IMR-90 (cell line): ENCODE data around the gene TLR1. TPM values are rescaled to one million over a fixed set of nuclear protein-coding genes. Genes with fewer than 3 reads are reported as not detected.
A peak's percentile ranks its signal among the peaks of the same experiment; 100 is the strongest.

ENCODE experiments used
- ATAC-seq: fragments of 200-7000 bp; cut with Tn5 transposase; 2 replicates; pipeline ENCODE4 v1.9.1; 2020; ENCODE audit warnings: low read depth, mild to moderate bottlenecking, moderate library complexity
- BruUV-seq: library from RNA; stranded (reverse); fragments of 400-500 nt; replicated peaks from 2 replicates; lab custom pipeline; 2021; lab: Mats Ljungman, UMichigan
- CTCF ChIA-PET: fragments of 300-600 bp; formaldehyde crosslinking; extraction: SDS; loops from one replicate; lab custom pipeline; 2021; ENCODE audit warnings: antibody characterized with exemption; lab: Yijun Ruan, JAX
- POLR2A ChIA-PET: fragments of 300-600 bp; sonication (Branson Sonifier 250); formaldehyde crosslinking; loops from one replicate; lab custom pipeline; 2022; ENCODE audit warnings: antibody characterized with exemption; ENCODE audit not compliant: unreplicated experiment; lab: Charles Lee
- DNase-seq: peaks from one replicate; pipeline ENCODE4 v3.0.0; 2013
- H2AFZ ChIP-seq: replicated peaks from 2 replicates; pipeline ENCODE3; 2013; ENCODE audit warnings: low read length, mild to moderate bottlenecking; ENCODE audit not compliant: poor library complexity
- H2AK5ac ChIP-seq: 2 replicates; pipeline ENCODE4 v1.6.1; 2013; ENCODE audit warnings: low read depth, low read length, inconsistent platforms
- H2AK9ac ChIP-seq: replicated peaks from 2 replicates; pipeline ENCODE3; 2013; ENCODE audit warnings: mild to moderate bottlenecking, low read depth, low read length, moderate library complexity; ENCODE audit not compliant: poor library complexity
- H2BK120ac ChIP-seq: 2 replicates; pipeline ENCODE4 v1.6.1; 2013; ENCODE audit warnings: low read depth, low read length, inconsistent platforms
- H2BK15ac ChIP-seq: 3 replicates; pipeline ENCODE4 v1.6.1; 2013; ENCODE audit warnings: low read depth, low read length, inconsistent platforms
- H2BK20ac ChIP-seq: 2 replicates; pipeline ENCODE4 v1.6.1; 2013; ENCODE audit warnings: low read depth, mild to moderate bottlenecking, inconsistent platforms, low read length, moderate library complexity
- H2BK5ac ChIP-seq: 2 replicates; pipeline ENCODE4 v1.6.1; 2013; ENCODE audit warnings: mild to moderate bottlenecking, low read depth, low read length, inconsistent platforms; ENCODE audit not compliant: poor library complexity, severe bottlenecking
- H3K14ac ChIP-seq: replicated peaks from 2 replicates; pipeline ENCODE4 v1.6.1; 2013; ENCODE audit warnings: low read depth, low read length, inconsistent platforms
- H3K18ac ChIP-seq: 2 replicates; pipeline ENCODE4 v1.6.1; 2013; ENCODE audit warnings: low read depth, low read length, control low read depth
- H3K23ac ChIP-seq: 2 replicates; pipeline ENCODE4 v1.6.1; 2013; ENCODE audit warnings: low read depth, low read length, inconsistent platforms
- H3K27ac ChIP-seq: 2 replicates; pipeline ENCODE4 v1.5.1; 2013; ENCODE audit warnings: mild to moderate bottlenecking, control low read depth, low read length; ENCODE audit not compliant: insufficient read depth
- H3K27me3 ChIP-seq: 2 replicates; pipeline ENCODE4 v1.6.1; 2013; ENCODE audit warnings: low read length; ENCODE audit not compliant: control insufficient read depth, insufficient read depth
- H3K36me3 ChIP-seq: 2 replicates; pipeline ENCODE4 v1.6.1; 2013; ENCODE audit warnings: low read length, mixed read lengths; ENCODE audit not compliant: control insufficient read depth, insufficient read depth
- H3K4ac ChIP-seq: 2 replicates; pipeline ENCODE4 v1.6.1; 2013; ENCODE audit warnings: low read depth, low read length, inconsistent platforms
- H3K4me1 ChIP-seq: 2 replicates; pipeline ENCODE4 v1.6.1; 2013; ENCODE audit warnings: low read length, mixed read lengths; ENCODE audit not compliant: control insufficient read depth, insufficient read depth
- H3K4me2 ChIP-seq: 2 replicates; pipeline ENCODE4 v1.6.1; 2013; ENCODE audit warnings: low read depth, mild to moderate bottlenecking, control low read depth, low read length, moderate library complexity
- H3K4me3 ChIP-seq: 2 replicates; pipeline ENCODE4 v1.5.1; 2013; ENCODE audit warnings: low read depth, mild to moderate bottlenecking, control low read depth, low read length, moderate library complexity; ENCODE audit not compliant: insufficient read depth
- H3K56ac ChIP-seq: 2 replicates; pipeline ENCODE4 v1.6.1; 2013; ENCODE audit warnings: low read length, inconsistent platforms; ENCODE audit not compliant: insufficient read depth; ENCODE audit errors: extremely low read depth
- H3K79me1 ChIP-seq, 2 experiments: 2 replicates each; pipeline ENCODE4 v1.6.1; 2013; ENCODE audit warnings: low read length in 2 of 2, inconsistent platforms in 1 of 2, low read depth in 1 of 2
- H3K9ac ChIP-seq: 2 replicates; pipeline ENCODE4 v1.6.1; 2013; ENCODE audit warnings: low read depth, low read length, control low read depth
- H3K9me1 ChIP-seq: 2 replicates; pipeline ENCODE4 v1.6.1; 2013; ENCODE audit warnings: low read length, inconsistent platforms; ENCODE audit not compliant: insufficient read depth
- H3K9me3 ChIP-seq: 2 replicates; pipeline ENCODE4 v1.6.1; 2013; ENCODE audit warnings: low read length; ENCODE audit not compliant: control insufficient read depth, insufficient read depth
- H4K20me1 ChIP-seq: 2 replicates; pipeline ENCODE4 v1.6.1; 2013; ENCODE audit warnings: low read length, inconsistent platforms; ENCODE audit not compliant: insufficient read depth
- H4K5ac ChIP-seq: 2 replicates; pipeline ENCODE4 v1.6.1; 2013; ENCODE audit warnings: mild to moderate bottlenecking, low read depth, low read length, control low read depth
- H4K8ac ChIP-seq, 2 experiments: 2 replicates each; pipeline ENCODE4 v1.6.1; 2013; ENCODE audit warnings: low read depth in 2 of 2, low read length in 2 of 2, control low read depth in 1 of 2, inconsistent platforms in 1 of 2
- H4K91ac ChIP-seq: 2 replicates; pipeline ENCODE4 v1.6.1; 2013; ENCODE audit warnings: low read depth, low read length, inconsistent platforms; ENCODE audit not compliant: insufficient read depth
- MAZ ChIP-seq: IDR thresholded peaks from 2 replicates; pipeline ENCODE4 v1.6.1; 2012; ENCODE audit warnings: low read depth, mild to moderate bottlenecking, low read length, improper control_type of control experiment, moderate library complexity, borderline replicate concordance
- MXI1 ChIP-seq: IDR thresholded peaks from 2 replicates; pipeline ENCODE4 v1.6.1; 2012; ENCODE audit warnings: low read depth, mild to moderate bottlenecking, low read length, moderate library complexity, borderline replicate concordance
- RFX5 ChIP-seq: IDR thresholded peaks from 2 replicates; pipeline ENCODE4 v1.8.0; 2012; ENCODE audit warnings: low read depth, mild to moderate bottlenecking, low read length, moderate library complexity
- SMC3 ChIP-seq: fragments of 150-350 bp; IDR thresholded peaks from 2 replicates; pipeline ENCODE4 v1.6.1; 2016; ENCODE audit warnings: low read depth, mild to moderate bottlenecking, antibody characterized with exemption, low read length, moderate library complexity
- WGBS, 2 experiments: methylation state at CpG; one replicate each; pipeline versions ENCODE4 v1.1.5 to v1.1.7; 2013; ENCODE audit warnings: missing lambda C conversion rate in 2 of 2; ENCODE audit not compliant: insufficient read length in 1 of 2; ENCODE audit errors: extremely low coverage in 2 of 2; 5-methylcytosine and 5-hydroxymethylcytosine counted together
- dilution Hi-C: fragments of 300-500 bp; cut with HindIII; formaldehyde crosslinking; loops from one replicate; pipeline ENCODE4 v1.14.3; 2018; ENCODE audit warnings: low sequenced_read_pairs; ENCODE audit not compliant: unreplicated experiment
- in situ Hi-C: fragments of 300-500 bp; cut with MboI; formaldehyde crosslinking; loops from 3 replicates; pipeline ENCODE4 v1.14.3; 2019; ENCODE audit warnings: low sequenced_read_pairs, inconsistent platforms, mixed read lengths
- intact Hi-C: fragments of 100-400 bp; cut with micrococcal nuclease; formaldehyde crosslinking; loops from 2 replicates; pipeline ENCODE4 v1.10.0; 2022
- polyA plus RNA-seq, 3 experiments: library from polyadenylated mRNA; depleted of rRNA; stranded (reverse); fragments of >200 nt; gene quantifications; 2 replicates each; pipeline ENCODE4 v1.2.3, GENCODE V29; 2012; ENCODE audit warnings: low replicate concordance in 1 of 3
- total RNA-seq: library from RNA; depleted of rRNA; stranded (reverse); fragments of >200 nt; gene quantifications from 2 replicates; pipeline ENCODE4 v1.2.3, GENCODE V29; 2012
- TF ChIP-seq, protein P1 (sequence below): fragments of 150-350 bp; IDR thresholded peaks from 2 replicates; pipeline ENCODE4 v1.6.1; 2017; ENCODE audit warnings: mild to moderate bottlenecking, antibody characterized with exemption, low read length, low read depth
- TF ChIP-seq, protein P2 (sequence below): fragments of 150-350 bp; IDR thresholded peaks from 2 replicates; pipeline ENCODE4 v1.6.1; 2016; ENCODE audit warnings: low read depth, mild to moderate bottlenecking, low read length, moderate library complexity, borderline replicate concordance

Gene TLR1
- total and polyA plus RNA-seq, 2 of the 4 experiments (the other 2 are of a cell fraction) = 0.24 to 1.1 TPM

DNA sequence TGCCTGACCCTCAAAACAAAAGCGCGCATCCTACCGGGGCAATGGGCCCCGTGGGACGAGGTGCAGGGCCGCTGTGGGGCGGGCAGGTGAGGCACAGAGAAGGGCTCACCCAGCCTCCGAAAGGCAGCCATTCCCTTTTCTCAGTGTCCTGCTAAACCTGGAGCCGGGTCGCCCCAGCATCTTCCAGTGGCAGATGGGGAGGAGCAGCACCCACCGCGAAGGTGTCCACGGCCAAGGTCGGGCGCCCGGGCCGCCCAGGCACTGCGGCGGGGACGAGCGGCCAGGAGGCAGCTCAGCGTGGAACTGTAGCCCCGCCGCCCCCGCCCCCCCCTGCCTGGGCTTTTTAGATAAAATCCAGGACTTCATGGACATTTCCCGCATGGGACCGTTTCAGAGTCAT lies 19.2 kb upstream of the TLR1 start:
- Histone ChIP-seq H3K27ac (no peak overlapping the region), H3K14ac (no peak overlapping the region), H2BK120ac (0 out of 2 replicates have a peak overlapping the region, but pooled peaks have one; percentile 21), H3K9ac (no peak overlapping the region), H3K9me3 (0 out of 2 replicates have a peak, but pooled peaks cover 4% of the 10 kb centered on the region), H2AK9ac (no peak overlapping the region), H2BK15ac (no peak overlapping the region), H3K23ac (no peak overlapping the region), H4K8ac (no peak overlapping the region), H2AK5ac (no peak overlapping the region), H4K20me1 (no peaks in the 10 kb centered on the region), H3K79me1 (no peaks in the 10 kb centered on the region), H3K36me3 (no peaks in the 10 kb centered on the region), H3K27me3 (no peaks in the 10 kb centered on the region), H3K4me1 (peaks cover 7% of the 10 kb centered on the region), H3K56ac (no peak overlapping the region), H2BK20ac (no peak overlapping the region), H3K18ac (no peak overlapping the region), H2AFZ (no peak overlapping the region), H3K9me1 (no peaks in the 10 kb centered on the region), H3K4me3 (no peak overlapping the region), H4K91ac (no peak overlapping the region), H4K5ac (no peak overlapping the region), H3K4ac (no peak overlapping the region), H3K4me2 (no peak overlapping the region), H2BK5ac (no peak overlapping the region)
- WGBS, 2 experiments = 88% methylated on average over 9 of the region's 27 CpGs; no CpG with 5 or more reads in 1 of the 2 experiments
- no peak for DNase-seq
- dilution Hi-C loops (no loop called here), intact Hi-C loops (no loop called here), in situ Hi-C loops (no loop called here)
- BruUV-seq = no TSS peak
- ChIA-PET POLR2A (no interaction called here), CTCF (no interaction called here)
- no peak for ATAC-seq
- TF ChIP-seq RFX5 (no peak), MAZ (no peak), MXI1 (no peak), SMC3 (no peak)
- TF ChIP-seq, protein P1, sequence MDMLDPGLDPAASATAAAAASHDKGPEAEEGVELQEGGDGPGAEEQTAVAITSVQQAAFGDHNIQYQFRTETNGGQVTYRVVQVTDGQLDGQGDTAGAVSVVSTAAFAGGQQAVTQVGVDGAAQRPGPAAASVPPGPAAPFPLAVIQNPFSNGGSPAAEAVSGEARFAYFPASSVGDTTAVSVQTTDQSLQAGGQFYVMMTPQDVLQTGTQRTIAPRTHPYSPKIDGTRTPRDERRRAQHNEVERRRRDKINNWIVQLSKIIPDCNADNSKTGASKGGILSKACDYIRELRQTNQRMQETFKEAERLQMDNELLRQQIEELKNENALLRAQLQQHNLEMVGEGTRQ = no peak
- TF ChIP-seq, protein P2, sequence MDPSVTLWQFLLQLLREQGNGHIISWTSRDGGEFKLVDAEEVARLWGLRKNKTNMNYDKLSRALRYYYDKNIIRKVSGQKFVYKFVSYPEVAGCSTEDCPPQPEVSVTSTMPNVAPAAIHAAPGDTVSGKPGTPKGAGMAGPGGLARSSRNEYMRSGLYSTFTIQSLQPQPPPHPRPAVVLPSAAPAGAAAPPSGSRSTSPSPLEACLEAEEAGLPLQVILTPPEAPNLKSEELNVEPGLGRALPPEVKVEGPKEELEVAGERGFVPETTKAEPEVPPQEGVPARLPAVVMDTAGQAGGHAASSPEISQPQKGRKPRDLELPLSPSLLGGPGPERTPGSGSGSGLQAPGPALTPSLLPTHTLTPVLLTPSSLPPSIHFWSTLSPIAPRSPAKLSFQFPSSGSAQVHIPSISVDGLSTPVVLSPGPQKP = no peak
